Hepatocyte (in vitro differentiated cells): ENCODE data around the gene ERCC6L2.

ENCODE experiments used
- EZH2 ChIP-seq: fragments of 200-600 bp; sonication (generic); IDR thresholded peaks from 2 replicates; pipeline ENCODE4 v1.6.1; 2016; ENCODE audit warnings: antibody characterized with exemption, mild to moderate bottlenecking, borderline replicate concordance
- TF ChIP-seq, protein P1 (sequence below): fragments of 200-600 bp; sonication (generic); IDR thresholded peaks from 2 replicates; pipeline ENCODE4 v1.5.1; 2016; ENCODE audit warnings: antibody characterized with exemption, mild to moderate bottlenecking; ENCODE audit not compliant: poor library complexity

DNA sequence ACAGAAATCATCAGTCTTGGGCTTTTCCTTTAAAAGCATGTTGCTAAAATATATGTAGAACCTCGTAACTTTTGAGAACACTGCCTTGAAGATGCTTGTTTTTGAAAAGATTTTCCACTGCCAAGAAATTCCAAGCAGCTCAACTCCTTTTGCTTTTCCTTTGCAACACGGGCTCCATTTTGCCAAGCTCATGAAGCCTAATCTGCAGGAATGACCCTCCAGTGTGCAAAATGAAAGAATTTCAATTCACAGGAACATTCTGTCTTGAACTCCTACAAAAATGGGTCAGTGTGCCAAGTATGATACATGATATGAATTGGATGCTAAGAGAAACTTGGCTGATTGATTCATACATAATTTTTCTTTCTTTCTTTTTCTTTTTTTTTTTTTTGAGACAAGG lies 35.4 kb upstream of the ERCC6L2 start:
- TF ChIP-seq, protein P1, sequence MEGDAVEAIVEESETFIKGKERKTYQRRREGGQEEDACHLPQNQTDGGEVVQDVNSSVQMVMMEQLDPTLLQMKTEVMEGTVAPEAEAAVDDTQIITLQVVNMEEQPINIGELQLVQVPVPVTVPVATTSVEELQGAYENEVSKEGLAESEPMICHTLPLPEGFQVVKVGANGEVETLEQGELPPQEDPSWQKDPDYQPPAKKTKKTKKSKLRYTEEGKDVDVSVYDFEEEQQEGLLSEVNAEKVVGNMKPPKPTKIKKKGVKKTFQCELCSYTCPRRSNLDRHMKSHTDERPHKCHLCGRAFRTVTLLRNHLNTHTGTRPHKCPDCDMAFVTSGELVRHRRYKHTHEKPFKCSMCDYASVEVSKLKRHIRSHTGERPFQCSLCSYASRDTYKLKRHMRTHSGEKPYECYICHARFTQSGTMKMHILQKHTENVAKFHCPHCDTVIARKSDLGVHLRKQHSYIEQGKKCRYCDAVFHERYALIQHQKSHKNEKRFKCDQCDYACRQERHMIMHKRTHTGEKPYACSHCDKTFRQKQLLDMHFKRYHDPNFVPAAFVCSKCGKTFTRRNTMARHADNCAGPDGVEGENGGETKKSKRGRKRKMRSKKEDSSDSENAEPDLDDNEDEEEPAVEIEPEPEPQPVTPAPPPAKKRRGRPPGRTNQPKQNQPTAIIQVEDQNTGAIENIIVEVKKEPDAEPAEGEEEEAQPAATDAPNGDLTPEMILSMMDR = no peak
- no peak for TF ChIP-seq EZH2
